NCI-H2081 (cell line): ENCODE data around the gene C2orf92.

Experiments used
- DNase-seq, 2 experiments: peaks; one replicate each; lab custom pipeline; 2025; lab: John Stamatoyannopoulos, UW

The C2orf92 gene

DNA sequence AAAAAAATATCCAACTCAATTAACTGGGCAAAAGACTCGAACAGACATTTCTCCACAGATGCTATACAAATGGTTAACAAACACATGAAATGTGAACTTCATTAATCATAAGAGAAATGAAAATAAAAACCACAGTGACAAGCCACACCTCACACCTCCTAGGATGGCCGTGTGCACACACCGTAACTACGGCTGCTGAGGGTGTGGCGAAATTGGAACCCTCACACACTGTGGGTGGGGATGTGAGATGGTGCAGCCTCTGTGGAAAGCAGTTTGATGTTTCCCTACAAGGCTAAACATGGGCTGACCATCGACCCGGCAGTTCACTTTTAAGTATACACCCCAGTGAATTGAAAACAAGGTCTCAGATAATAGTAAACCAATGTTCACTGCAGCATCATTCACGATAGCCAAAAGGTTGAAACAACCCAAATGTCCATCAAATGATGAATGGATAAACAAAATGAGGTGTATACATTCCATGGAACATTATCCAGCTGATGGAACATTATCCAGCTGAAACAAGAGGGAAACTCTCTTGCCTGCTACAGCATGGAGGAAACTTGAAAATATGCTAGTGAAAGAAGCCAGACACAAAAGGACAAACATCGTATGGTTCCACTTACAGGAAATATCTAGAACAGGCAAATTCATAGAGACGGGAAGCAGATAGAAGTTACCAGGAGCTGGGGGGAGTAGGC lies 76.1 kb downstream of the C2orf92 start:
- DNase-seq: no peak

- no peak for DNase-seq
These were observed 77.8 kb downstream of the C2orf92 start for GRCh38 chr2:97747285-97747684.

GRCh38 chr2:97747716-97748115 lies 78.2 kb downstream of the C2orf92 start:
- DNase-seq: no peak

DNA sequence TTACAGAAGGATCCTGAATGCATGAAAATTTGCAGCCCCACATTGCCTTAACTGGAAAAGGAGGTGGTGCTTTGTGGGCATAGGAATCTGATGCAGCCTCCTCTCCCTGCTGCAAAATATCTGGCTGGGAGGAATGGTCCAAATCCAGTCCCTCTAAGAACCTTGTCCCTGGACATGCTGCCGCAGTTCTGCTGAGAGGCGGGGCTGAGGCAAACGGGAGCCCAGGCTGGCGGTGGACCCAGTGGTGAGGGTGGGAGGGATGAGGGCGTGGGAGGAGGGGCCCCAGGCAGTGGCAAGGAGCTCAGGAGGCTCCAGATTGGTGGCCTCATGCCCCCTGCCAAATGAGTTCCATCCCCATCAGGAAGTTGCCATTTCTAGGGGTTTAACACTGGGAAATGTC lies 80.1 kb downstream of the C2orf92 start:
- no peak for DNase-seq

DNA sequence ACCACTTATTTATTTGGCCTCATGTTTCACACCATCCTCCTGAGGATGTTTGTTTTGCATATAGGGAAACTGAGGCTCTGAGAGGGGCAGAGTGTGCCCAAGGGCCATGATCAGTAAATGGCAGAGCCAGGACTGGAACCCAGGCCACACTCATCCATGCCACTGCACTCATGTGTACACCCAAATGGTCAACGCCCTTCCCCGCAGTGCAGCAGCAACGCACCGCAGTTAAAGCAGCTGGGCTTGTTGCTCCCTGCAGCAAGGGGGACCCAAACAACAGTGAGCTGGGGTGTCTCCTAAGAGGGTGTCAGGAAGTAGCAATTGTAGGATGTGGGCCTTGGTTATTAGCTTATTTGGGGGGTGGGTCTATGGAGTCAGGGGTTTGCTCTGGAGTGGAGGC lies 80.5 kb downstream of the C2orf92 start:
- DNase-seq: no peak

DNA sequence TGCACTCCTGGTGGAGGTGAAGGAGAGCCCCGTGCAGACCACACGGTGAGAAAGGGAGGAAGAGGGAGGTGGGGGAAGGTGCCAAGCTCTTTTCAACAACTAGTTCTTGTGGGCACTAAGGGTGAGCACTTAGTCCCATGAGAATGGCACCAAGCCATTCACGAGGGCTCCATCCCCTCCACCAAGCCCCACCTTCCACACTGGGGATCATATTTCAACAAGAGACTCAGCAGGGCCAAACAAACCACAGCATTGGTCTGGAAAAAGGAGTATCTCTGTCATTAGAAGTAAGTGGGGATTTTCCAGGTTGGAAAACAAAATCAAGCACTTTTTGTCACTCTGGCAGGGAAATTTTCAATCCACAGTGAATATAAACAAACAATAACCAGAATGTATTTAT lies 82.2 kb downstream of the C2orf92 start:
- no peak for DNase-seq
